Endothelial cell of umbilical vein (primary cell): ENCODE results near the gene LAMB1. TPM values are rescaled to one million over a fixed set of nuclear protein-coding genes. Genes with fewer than 3 reads are reported as not detected.

ENCODE experiments used
- BruUV-seq: library from RNA; stranded (reverse); fragments of 400-500 nt; replicated peaks from 2 replicates; lab custom pipeline; 2021; lab: Mats Ljungman, UMichigan
- CTCF ChIA-PET: fragments of 300-600, 350-600 bp; sonication (Branson Sonifier 250); formaldehyde crosslinking; loops from one replicate; lab custom pipeline; 2021; ENCODE audit warnings: antibody characterized with exemption, inconsistent platforms; lab: Charles Lee
- POLR2A ChIA-PET: fragments of 300-600, 350-600 bp; sonication (Branson Sonifier 250); formaldehyde crosslinking; loops from one replicate; lab custom pipeline; 2021; ENCODE audit warnings: antibody characterized with exemption, inconsistent platforms; lab: Charles Lee
- DNase-seq: peaks from one replicate; pipeline ENCODE4 v3.0.0-alpha.2; 2011; ENCODE audit warnings: low read depth, low spot score
- FAIRE-seq: peaks from 2 replicates; lab custom pipeline; 2011; peaks lifted over from hg19 to GRCh38; lab: Jason Lieb, UNC
- H2AFZ ChIP-seq: 2 replicates; pipeline ENCODE4 v1.6.0; 2012; ENCODE audit warnings: low read depth, low read length, control low read depth, inconsistent platforms
- H3K27ac ChIP-seq: 2 replicates; pipeline ENCODE4 v1.5.1; 2011; ENCODE audit warnings: low read depth, mild to moderate bottlenecking, control low read depth, low read length, moderate library complexity; ENCODE audit not compliant: insufficient read depth
- H3K27me3 ChIP-seq, 2 experiments: 2 replicates each; pipeline versions ENCODE4 v1.6.0 to v1.6.1; 2011; ENCODE audit warnings: low read length in 2 of 2, mixed read lengths in 1 of 2; ENCODE audit not compliant: control insufficient read depth in 2 of 2, insufficient read depth in 2 of 2
- H3K36me3 ChIP-seq, 2 experiments: 2 replicates in 1 of 2; 3 replicates in 1 of 2; pipeline ENCODE4 v1.5.1; 2011; ENCODE audit warnings: low read length in 2 of 2, mild to moderate bottlenecking in 1 of 2, moderate library complexity in 1 of 2; ENCODE audit not compliant: control insufficient read depth in 2 of 2, insufficient read depth in 2 of 2; ENCODE audit errors: extremely low read depth in 1 of 2
- H3K4me1 ChIP-seq: 3 replicates; pipeline ENCODE4 v1.5.1; 2011; ENCODE audit warnings: mild to moderate bottlenecking, low read length; ENCODE audit not compliant: control insufficient read depth, insufficient read depth; ENCODE audit errors: extremely low read depth
- H3K4me2 ChIP-seq: 2 replicates; pipeline ENCODE4 v1.6.1; 2011; ENCODE audit warnings: low read length, control low read depth, mixed read lengths; ENCODE audit not compliant: insufficient read depth
- H3K4me3 ChIP-seq, 3 experiments: fragments of 200-600 bp in 1 of 3; sonication (generic), shearing (Covaris generic) in 1 of 3; replicated peaks in 1 of 3; 2 replicates each; pipeline ENCODE4 v1.5.1; 2011 to 2016; ENCODE audit warnings: control low read depth in 3 of 3, low read length in 3 of 3, mild to moderate bottlenecking in 2 of 3, inconsistent platforms in 1 of 3, low read depth in 1 of 3, moderate library complexity in 1 of 3; ENCODE audit not compliant: insufficient read depth in 1 of 3
- H3K79me2 ChIP-seq: 2 replicates; pipeline ENCODE4 v1.6.0; 2012; ENCODE audit warnings: low read length, inconsistent platforms; ENCODE audit not compliant: control insufficient read depth, insufficient read depth
- H3K9ac ChIP-seq: replicated peaks from 2 replicates; pipeline ENCODE3; 2011; ENCODE audit warnings: low read length, control low read depth; ENCODE audit not compliant: insufficient read depth; ENCODE audit errors: extremely low read depth
- H3K9me1 ChIP-seq: replicated peaks from 3 replicates; pipeline ENCODE4 v1.6.0; 2011; ENCODE audit warnings: mild to moderate bottlenecking, low read length; ENCODE audit not compliant: control insufficient read depth, insufficient read depth; ENCODE audit errors: extremely low read depth
- H3K9me3 ChIP-seq: replicated peaks from 2 replicates; pipeline ENCODE4 v1.5.1; 2012; ENCODE audit warnings: low read length, inconsistent platforms; ENCODE audit not compliant: control insufficient read depth, insufficient read depth
- H4K20me1 ChIP-seq: replicated peaks from 2 replicates; pipeline ENCODE3; 2011; ENCODE audit warnings: mild to moderate bottlenecking, low read length; ENCODE audit not compliant: control insufficient read depth, insufficient read depth; ENCODE audit errors: extremely low read depth
- EZH2 ChIP-seq: IDR thresholded peaks from 2 replicates; pipeline ENCODE4 v1.6.1; 2012; ENCODE audit warnings: borderline replicate concordance, low read depth, mild to moderate bottlenecking, moderate library complexity, low read length, inconsistent platforms; ENCODE audit not compliant: severe bottlenecking
- FOS ChIP-seq: IDR thresholded peaks from 2 replicates; pipeline ENCODE4 v1.6.1; 2011; ENCODE audit warnings: mild to moderate bottlenecking, low read length, moderate library complexity, borderline replicate concordance; ENCODE audit not compliant: insufficient read depth
- GATA2 ChIP-seq: IDR thresholded peaks from 2 replicates; pipeline ENCODE4 v1.7.0; 2011; ENCODE audit warnings: low read depth, mild to moderate bottlenecking, moderate library complexity, mixed read lengths, low read length; ENCODE audit not compliant: insufficient read length, insufficient read depth
- JUN ChIP-seq: IDR thresholded peaks from 2 replicates; pipeline ENCODE4 v1.6.1; 2011; ENCODE audit warnings: borderline replicate concordance, low read depth; ENCODE audit not compliant: insufficient read length, insufficient read depth
- MYC ChIP-seq: IDR thresholded peaks from one replicate; pipeline ENCODE4 v1.6.1; 2011; ENCODE audit warnings: mild to moderate bottlenecking, low read depth, low read length
- POLR2A ChIP-seq: IDR thresholded peaks from 2 replicates; pipeline ENCODE4 v1.6.1; 2012; ENCODE audit warnings: low read depth, mild to moderate bottlenecking, control low read depth, low read length
- POLR2AphosphoS5 ChIP-seq: IDR thresholded peaks from 2 replicates; pipeline ENCODE4 v1.6.1; 2012; ENCODE audit warnings: low read depth, mild to moderate bottlenecking, control low read depth, low read length, moderate library complexity; ENCODE audit not compliant: insufficient read depth
- dilution Hi-C: fragments of 300-500 bp; cut with MboI; formaldehyde crosslinking; loops from one replicate; pipeline ENCODE4 v1.15.0; 2019; ENCODE audit warnings: low sequenced_read_pairs; ENCODE audit not compliant: extremely low pct_ligation_motif_present
- intact Hi-C: fragments of 100-400 bp; cut with micrococcal nuclease; formaldehyde crosslinking; loops from one replicate; pipeline ENCODE4 v1.10.0; 2022
- polyA plus RNA-seq, 4 experiments: library from polyadenylated mRNA; depleted of rRNA in 3 of 4; stranded (reverse) in 3 of 4; unstranded in 1 of 4; fragments of >200 nt; gene quantifications; 2 replicates each; pipeline versions ENCODE4 v1.2.1 to v1.2.3, GENCODE V29; 2011 to 2012; ENCODE audit warnings: missing spikeins in 1 of 4
- total RNA-seq: library from RNA; stranded (reverse); gene quantifications from 2 replicates; pipeline ENCODE4 v1.2.3, GENCODE V29; 2021
- TF ChIP-seq, protein P1 (sequence below): IDR thresholded peaks from 2 replicates; pipeline ENCODE4 v1.6.1; 2011; ENCODE audit not compliant: insufficient read depth, insufficient read length
- TF ChIP-seq, protein P2 (sequence below), 2 donors: IDR thresholded peaks; 1 replicate in 1 of 2; 2 replicates in 1 of 2; pipeline ENCODE4 v1.5.1; 2011; ENCODE audit warnings: low read length in 2 of 2, mild to moderate bottlenecking in 2 of 2, moderate library complexity in 2 of 2, control low read depth in 1 of 2, inconsistent platforms in 1 of 2, low read depth in 1 of 2; ENCODE audit not compliant: insufficient read depth in 1 of 2; ENCODE audit errors: extremely low read depth in 1 of 2

LAMB1 gene
- total and polyA plus RNA-seq, 2 donors (not counting 3 experiments of a cell fraction or from before 2014, with no cell fraction given): 588 to 703 TPM

DNA sequence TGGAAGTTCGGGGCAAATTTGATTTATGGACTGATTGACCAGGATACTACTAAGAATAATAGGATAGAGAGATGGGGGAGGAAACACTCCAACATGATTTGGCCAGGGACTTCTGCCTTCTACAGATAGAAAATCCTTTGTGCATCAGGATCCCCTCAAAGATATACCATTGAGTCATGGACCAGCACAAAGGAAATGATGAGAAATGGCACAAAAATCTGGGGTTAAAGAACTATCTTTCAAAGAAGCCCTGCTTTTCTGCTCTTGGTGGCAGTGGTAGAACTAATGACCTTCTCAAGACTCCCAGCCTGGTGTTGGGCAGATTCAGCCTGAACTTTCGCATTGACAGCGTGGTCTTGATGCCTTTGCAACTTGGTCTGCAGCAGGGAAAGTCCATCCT lies 27.6 kb upstream of the LAMB1 start:
- CTCF ChIA-PET: interaction anchor here (0.7 to 3.1 kb wide), 4 partner anchors 14 to 115 kb away, joined by 3 to 11 read pairs (median 6); no protein-coding TSS in a partner anchor
- dilution Hi-C loops (no loop called here), intact Hi-C loops (no loop called here)

DNA sequence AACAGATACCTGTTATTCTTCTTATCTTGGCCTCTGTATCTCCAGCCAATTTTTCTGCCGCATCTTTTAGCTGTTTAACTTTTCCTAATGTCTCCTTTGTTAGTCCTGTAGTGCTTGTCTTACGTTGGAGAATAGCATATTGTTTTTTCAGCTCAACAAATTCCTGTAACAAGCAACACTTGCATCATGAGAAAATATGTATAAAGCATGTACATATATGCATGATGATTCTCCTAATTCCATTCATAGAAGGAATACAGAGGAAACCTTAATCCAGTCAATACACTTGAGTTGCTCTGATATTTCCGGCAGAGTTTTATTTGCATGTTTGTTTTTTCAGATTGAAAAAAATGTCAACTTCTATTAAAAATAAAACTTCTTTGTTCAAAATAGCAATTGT lies 26.1 kb upstream of the LAMB1 start:
- Histone ChIP-seq H3K27me3 (no peaks in the 10 kb centered on the region), H3K27ac (no peak overlapping the region), H3K9me1 (no peaks in the 10 kb centered on the region), H4K20me1 (no peaks in the 10 kb centered on the region), H3K4me1 (peaks cover 13% of the 10 kb centered on the region), H3K4me3 (no peak overlapping the region), H3K4me2 (no peak overlapping the region), H3K79me2 (no peaks in the 10 kb centered on the region), H3K9ac (no peak overlapping the region), H3K36me3 (no peaks in the 10 kb centered on the region), H3K9me3 (no peaks in the 10 kb centered on the region), H2AFZ (no peak overlapping the region)
- TF ChIP-seq, protein P1, sequence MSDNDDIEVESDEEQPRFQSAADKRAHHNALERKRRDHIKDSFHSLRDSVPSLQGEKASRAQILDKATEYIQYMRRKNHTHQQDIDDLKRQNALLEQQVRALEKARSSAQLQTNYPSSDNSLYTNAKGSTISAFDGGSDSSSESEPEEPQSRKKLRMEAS: no peak
- TF ChIP-seq FOS: no peak
- TF ChIP-seq, protein P2, sequence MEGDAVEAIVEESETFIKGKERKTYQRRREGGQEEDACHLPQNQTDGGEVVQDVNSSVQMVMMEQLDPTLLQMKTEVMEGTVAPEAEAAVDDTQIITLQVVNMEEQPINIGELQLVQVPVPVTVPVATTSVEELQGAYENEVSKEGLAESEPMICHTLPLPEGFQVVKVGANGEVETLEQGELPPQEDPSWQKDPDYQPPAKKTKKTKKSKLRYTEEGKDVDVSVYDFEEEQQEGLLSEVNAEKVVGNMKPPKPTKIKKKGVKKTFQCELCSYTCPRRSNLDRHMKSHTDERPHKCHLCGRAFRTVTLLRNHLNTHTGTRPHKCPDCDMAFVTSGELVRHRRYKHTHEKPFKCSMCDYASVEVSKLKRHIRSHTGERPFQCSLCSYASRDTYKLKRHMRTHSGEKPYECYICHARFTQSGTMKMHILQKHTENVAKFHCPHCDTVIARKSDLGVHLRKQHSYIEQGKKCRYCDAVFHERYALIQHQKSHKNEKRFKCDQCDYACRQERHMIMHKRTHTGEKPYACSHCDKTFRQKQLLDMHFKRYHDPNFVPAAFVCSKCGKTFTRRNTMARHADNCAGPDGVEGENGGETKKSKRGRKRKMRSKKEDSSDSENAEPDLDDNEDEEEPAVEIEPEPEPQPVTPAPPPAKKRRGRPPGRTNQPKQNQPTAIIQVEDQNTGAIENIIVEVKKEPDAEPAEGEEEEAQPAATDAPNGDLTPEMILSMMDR (IDR thresholded peaks at IDR 0.05; ENCODE audit: extremely low read depth in 1 of 2, insufficient read depth in 1 of 2, low read depth in 1 of 2, low read length in 2 of 2): no peak
- TF ChIP-seq POLR2AphosphoS5: no peak
- TF ChIP-seq GATA2: no peak
- TF ChIP-seq POLR2A: no peak
- TF ChIP-seq EZH2: no peak
- TF ChIP-seq JUN: no peak
- no peak for TF ChIP-seq MYC
- dilution Hi-C loops: no loop called here
- ChIA-PET CTCF (no interaction called here), POLR2A (no interaction called here)
- intact Hi-C loops: no loop called here
- BruUV-seq: no TSS peak
- no peak for FAIRE-seq
- DNase-seq: no peak

More for the DNA sequence above, 27.6 kb upstream of the LAMB1 start:
- Histone ChIP-seq H3K27me3 (no peaks in the 10 kb centered on the region), H3K4me3 (no peak overlapping the region), H3K27ac (peak overlapping the region; percentile 43), H3K36me3 (no peaks in the 10 kb centered on the region), H2AFZ (peak overlapping the region; percentile 9), H3K9me1 (no peaks in the 10 kb centered on the region), H3K9ac (no peak overlapping the region), H3K9me3 (no peaks in the 10 kb centered on the region), H3K4me2 (peak overlapping the region; percentile 55), H3K79me2 (no peaks in the 10 kb centered on the region), H3K4me1 (peaks cover 13% of the 10 kb centered on the region), H4K20me1 (no peaks in the 10 kb centered on the region)
- no TSS peak for BruUV-seq
- FAIRE-seq (peak; percentile 47), DNase-seq (no peak)
- TF ChIP-seq, protein P1: no peak
- peak; percentile 59 for TF ChIP-seq FOS
- TF ChIP-seq GATA2: peak; percentile 11
- TF ChIP-seq POLR2AphosphoS5: no peak
- POLR2A ChIA-PET: interaction anchor here (0.6 to 0.7 kb wide), 2 partner anchors 8 to 32 kb away, joined by 3 to 6 read pairs; no protein-coding TSS in a partner anchor
